ENCODE measurements around the gene EMP2. TPM values are rescaled to one million over a fixed set of nuclear protein-coding genes. Genes with fewer than 3 reads are reported as not detected.

EMP2 gene
- total RNA-seq, 1 experiment from 2014 or later: 198 TPM

DNA sequence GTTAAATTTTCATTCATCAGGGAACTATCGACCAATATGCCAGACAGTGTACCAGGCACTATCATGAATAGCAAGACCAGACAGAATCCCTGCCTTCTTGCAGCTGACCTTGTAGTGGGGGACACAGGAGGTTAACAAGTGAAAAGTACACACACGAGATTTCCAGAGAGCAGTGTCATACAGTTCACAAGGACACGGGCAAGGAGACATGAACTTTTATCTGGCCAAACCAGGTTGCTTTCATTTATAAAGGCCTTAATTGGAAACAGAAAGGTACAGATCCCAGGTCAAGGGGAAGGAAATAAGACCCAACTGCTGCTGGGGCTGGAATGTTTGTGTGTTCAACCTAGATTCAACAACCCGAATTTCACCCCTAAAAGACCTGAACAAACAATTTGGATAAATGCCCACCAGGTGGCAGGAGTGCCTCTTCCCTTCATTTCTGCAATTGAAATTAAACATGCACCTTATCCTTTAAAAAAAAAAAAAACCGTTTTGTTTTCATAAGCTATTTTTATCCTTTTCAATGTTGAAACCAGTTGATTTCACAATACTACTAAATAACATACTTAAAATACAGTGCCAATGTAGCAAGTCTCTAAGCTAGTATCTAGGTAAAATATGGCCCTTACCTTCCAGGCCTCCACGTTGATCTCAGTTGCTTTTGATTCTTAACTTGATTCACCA is 65.9 kb downstream of the EMP2 start:
- BruUV-seq (replicated peaks): no TSS peak
- no peaks in the 10 kb centered on the region for H3K9me3 ChIP-seq
- CTCF ChIA-PET: interaction anchor here (0.6 to 1.5 kb wide), 13 partner anchors 11 to 544 kb away, joined by 3 to 29 read pairs (median 4); partner anchors contain the start of genes EMP2 and NUBP1
- Mint-ChIP-seq H3K27ac (ENCODE audit: unreplicated experiment) (no peak overlapping the region), H3K4me1 (ENCODE audit: low read depth, unreplicated experiment) (no peaks in the 10 kb centered on the region), H3K27me3 (ENCODE audit: insufficient read depth, unreplicated experiment) (no peaks in the 10 kb centered on the region), H3K36me3 (ENCODE audit: insufficient read depth, unreplicated experiment) (peaks cover 34% of the 10 kb centered on the region), H3K4me3 (ENCODE audit: unreplicated experiment) (no peak overlapping the region), H3K9me3 (ENCODE audit: unreplicated experiment) (no peaks in the 10 kb centered on the region)
- no peak overlapping the region for H3K4me3 ChIP-seq (ENCODE audit: low read depth, low read length)
- DNase-seq: peak in 1 of 2 experiments; percentile 64
- POLR2A ChIA-PET: interaction anchor here (0.6 to 1.0 kb wide), 4 partner anchors 108 to 1423 kb away, joined by 3 to 4 read pairs (median 3); partner anchors contain the start of gene HAPSTR1
- TF ChIP-seq, protein P1, sequence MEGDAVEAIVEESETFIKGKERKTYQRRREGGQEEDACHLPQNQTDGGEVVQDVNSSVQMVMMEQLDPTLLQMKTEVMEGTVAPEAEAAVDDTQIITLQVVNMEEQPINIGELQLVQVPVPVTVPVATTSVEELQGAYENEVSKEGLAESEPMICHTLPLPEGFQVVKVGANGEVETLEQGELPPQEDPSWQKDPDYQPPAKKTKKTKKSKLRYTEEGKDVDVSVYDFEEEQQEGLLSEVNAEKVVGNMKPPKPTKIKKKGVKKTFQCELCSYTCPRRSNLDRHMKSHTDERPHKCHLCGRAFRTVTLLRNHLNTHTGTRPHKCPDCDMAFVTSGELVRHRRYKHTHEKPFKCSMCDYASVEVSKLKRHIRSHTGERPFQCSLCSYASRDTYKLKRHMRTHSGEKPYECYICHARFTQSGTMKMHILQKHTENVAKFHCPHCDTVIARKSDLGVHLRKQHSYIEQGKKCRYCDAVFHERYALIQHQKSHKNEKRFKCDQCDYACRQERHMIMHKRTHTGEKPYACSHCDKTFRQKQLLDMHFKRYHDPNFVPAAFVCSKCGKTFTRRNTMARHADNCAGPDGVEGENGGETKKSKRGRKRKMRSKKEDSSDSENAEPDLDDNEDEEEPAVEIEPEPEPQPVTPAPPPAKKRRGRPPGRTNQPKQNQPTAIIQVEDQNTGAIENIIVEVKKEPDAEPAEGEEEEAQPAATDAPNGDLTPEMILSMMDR (IDR thresholded peaks at IDR 0.05; ENCODE audit: insufficient read depth in 1 of 2, low read depth in 1 of 2, low read length in 1 of 2, severe bottlenecking in 1 of 2, unreplicated experiment in 1 of 2): peak; percentile 56 to 67
- no peaks in the 10 kb centered on the region for H3K36me3 ChIP-seq (ENCODE audit: control insufficient read depth, insufficient read depth, low read length)
- H3K4me1 ChIP-seq: peaks cover 3% of the 10 kb centered on the region; the same call in 1 of the 2 replicates
- intact Hi-C loops (cut with micrococcal nuclease; ENCODE audit: unreplicated experiment): loop anchor here (1.0 to 2.0 kb wide), 2 partner anchors 223 to 404 kb away; no protein-coding TSS in a partner anchor
- H3K27me3 ChIP-seq (replicated peaks; ENCODE audit: control insufficient read depth, insufficient read depth, low read length): no peaks in the 10 kb centered on the region

DNA sequence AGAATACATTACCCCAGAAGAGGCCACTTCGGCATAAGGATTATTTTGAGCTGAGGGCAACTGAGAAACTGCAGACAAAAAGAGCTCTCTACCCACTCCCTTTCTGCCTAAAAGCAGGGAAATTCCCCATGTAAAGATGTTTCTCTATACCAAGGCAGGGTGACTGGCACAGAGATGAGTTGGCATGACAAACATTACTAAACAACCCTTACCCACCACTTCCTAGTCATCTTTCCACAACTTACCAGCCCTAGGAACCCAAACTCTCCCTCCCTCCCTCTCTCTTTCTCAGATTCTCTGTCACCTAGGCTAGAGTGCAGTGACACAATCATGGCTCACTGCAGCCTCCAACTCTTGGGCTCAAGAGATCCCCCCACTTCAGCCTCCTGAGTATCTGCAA is 68.6 kb downstream of the EMP2 start:
- Mint-ChIP-seq H3K4me1 (ENCODE audit: low read depth, unreplicated experiment) (no peaks in the 10 kb centered on the region), H3K4me3 (ENCODE audit: unreplicated experiment) (no peak overlapping the region), H3K27ac (ENCODE audit: unreplicated experiment) (no peak overlapping the region), H3K36me3 (ENCODE audit: insufficient read depth, unreplicated experiment) (peaks cover 18% of the 10 kb centered on the region), H3K9me3 (ENCODE audit: unreplicated experiment) (peaks cover under 1% of the 10 kb centered on the region), H3K27me3 (ENCODE audit: insufficient read depth, unreplicated experiment) (no peaks in the 10 kb centered on the region)
- Histone ChIP-seq H3K27me3 (replicated peaks; ENCODE audit: control insufficient read depth, insufficient read depth, low read length) (no peaks in the 10 kb centered on the region), H3K4me3 (ENCODE audit: low read depth, low read length) (no peak overlapping the region), H3K36me3 (ENCODE audit: control insufficient read depth, insufficient read depth, low read length) (no peaks in the 10 kb centered on the region), H3K9me3 (no peaks in the 10 kb centered on the region), H3K4me1 (peaks cover 6% of the 10 kb centered on the region; the same call in 1 of the 2 replicates)
- TF ChIP-seq, protein P1 (IDR thresholded peaks at IDR 0.05; ENCODE audit: insufficient read depth in 1 of 2, low read depth in 1 of 2, low read length in 1 of 2, severe bottlenecking in 1 of 2, unreplicated experiment in 1 of 2): no peak
- ChIA-PET CTCF (no interaction called here), POLR2A (no interaction called here)
- no TSS peak for BruUV-seq (replicated peaks)
- intact Hi-C loops (cut with micrococcal nuclease; ENCODE audit: unreplicated experiment): no loop called here
- no peak for DNase-seq

DNA sequence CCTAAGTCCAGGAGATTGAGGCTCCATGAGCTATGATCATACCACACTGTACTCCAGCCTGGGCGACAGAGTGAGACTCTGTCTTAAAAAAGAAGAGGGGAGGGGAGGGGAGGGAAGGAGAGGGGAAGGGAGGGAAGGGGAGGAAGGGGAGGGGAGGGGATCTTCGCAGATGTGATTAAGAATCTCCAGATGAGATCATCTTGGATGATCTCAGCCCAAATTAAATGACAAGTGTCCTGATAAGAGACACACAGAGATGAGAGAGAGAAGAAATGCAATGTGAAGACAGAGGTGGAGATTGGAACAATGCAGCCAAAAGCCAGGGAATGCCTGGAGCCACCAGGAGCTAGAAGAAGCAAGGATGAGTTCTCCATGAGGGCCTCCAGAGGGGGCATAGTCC is 70.1 kb downstream of the EMP2 start:
- Histone ChIP-seq H3K4me1 (peaks cover 6% of the 10 kb centered on the region; the same call in 1 of the 2 replicates), H3K4me3 (ENCODE audit: low read depth, low read length) (no peak overlapping the region), H3K27me3 (replicated peaks; ENCODE audit: control insufficient read depth, insufficient read depth, low read length) (no peaks in the 10 kb centered on the region), H3K9me3 (no peaks in the 10 kb centered on the region), H3K36me3 (ENCODE audit: control insufficient read depth, insufficient read depth, low read length) (no peaks in the 10 kb centered on the region)
- H3K9me3 Mint-ChIP-seq (ENCODE audit: unreplicated experiment): peaks cover 10% of the 10 kb centered on the region
- intact Hi-C loops (cut with micrococcal nuclease; ENCODE audit: unreplicated experiment): no loop called here
- no peak for DNase-seq
- no peak overlapping the region for H3K27ac Mint-ChIP-seq (ENCODE audit: unreplicated experiment)
- TF ChIP-seq, protein P1 (IDR thresholded peaks at IDR 0.05; ENCODE audit: insufficient read depth in 1 of 2, low read depth in 1 of 2, low read length in 1 of 2, severe bottlenecking in 1 of 2, unreplicated experiment in 1 of 2): no peak
- no peaks in the 10 kb centered on the region for H3K27me3 Mint-ChIP-seq (ENCODE audit: insufficient read depth, unreplicated experiment)
- no peak overlapping the region for H3K4me3 Mint-ChIP-seq (ENCODE audit: unreplicated experiment)
- H3K4me1 Mint-ChIP-seq (ENCODE audit: low read depth, unreplicated experiment): no peaks in the 10 kb centered on the region
- ChIA-PET POLR2A (no interaction called here), CTCF (interaction anchor here (1.3 to 1.6 kb wide), 2 partner anchors 178 to 195 kb away, joined by 3 to 16 read pairs; no protein-coding TSS in a partner anchor)
- BruUV-seq (replicated peaks): no TSS peak
- H3K36me3 Mint-ChIP-seq (ENCODE audit: insufficient read depth, unreplicated experiment): peaks cover 7% of the 10 kb centered on the region

Data from Caco-2 (cell line).